ENCODE measurements around the gene PPME1.
"Not testable (repeated sequence)": the region's sequence is repeated elsewhere in the genome, so short reads cannot be mapped to it uniquely, and the experiment has no call there.

Gene PPME1

DNA sequence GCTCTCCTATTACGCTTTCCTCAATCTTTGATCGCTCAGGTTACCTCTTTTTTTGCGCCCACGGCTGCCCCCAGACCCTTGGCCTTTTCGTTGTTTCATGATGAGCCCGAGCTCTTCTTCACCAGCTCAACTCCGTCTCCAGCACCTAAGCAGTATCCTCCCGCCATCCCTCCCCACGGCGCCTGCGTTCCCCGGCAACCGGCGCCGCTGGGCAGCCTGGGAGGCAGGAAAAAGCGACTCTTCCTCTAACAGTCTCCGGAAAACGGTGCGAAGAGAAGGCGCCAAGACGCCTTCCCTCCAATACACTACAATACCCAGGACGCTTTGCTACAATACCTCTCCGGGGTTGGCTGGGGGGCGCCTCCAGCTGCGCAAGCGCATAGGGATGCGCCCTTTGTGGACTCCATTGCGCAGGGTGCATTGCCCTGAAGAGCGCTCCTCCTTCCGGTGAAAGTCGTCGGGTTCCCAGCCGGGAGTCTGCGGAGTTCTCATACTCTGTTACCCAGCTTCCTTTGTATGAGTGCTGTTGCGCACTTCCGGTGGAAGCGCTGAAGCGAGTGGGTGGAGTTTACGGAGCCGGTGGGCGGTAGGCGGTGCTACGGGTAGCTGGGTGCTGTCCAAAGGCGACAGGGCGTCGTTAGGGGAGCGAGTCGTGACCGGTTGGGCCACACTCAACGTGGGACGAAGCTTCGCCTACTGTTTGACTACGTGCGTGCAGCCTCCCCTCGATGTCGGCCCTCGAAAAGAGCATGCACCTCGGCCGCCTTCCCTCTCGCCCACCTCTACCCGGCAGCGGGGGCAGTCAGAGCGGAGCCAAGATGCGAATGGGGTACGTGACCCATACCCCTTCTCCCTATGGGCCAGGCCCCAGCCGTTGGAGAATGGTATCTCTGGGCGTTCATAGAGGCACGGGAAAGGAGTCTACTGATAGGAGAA is at the start of gene PPME1, which contains the start of gene C2CD3:
TSS of gene PPME1 (plus strand) at position 596 of the 936 bp plus-strand sequence. CDS start at position 729, 133 bp downstream.
TSS of gene C2CD3 (minus strand) at position 309 of the 936 bp plus-strand sequence. CDS start at position 99, 210 bp downstream.
- peak; percentile 99 for DNase-seq (ENCODE audit: low spot score)

DNA sequence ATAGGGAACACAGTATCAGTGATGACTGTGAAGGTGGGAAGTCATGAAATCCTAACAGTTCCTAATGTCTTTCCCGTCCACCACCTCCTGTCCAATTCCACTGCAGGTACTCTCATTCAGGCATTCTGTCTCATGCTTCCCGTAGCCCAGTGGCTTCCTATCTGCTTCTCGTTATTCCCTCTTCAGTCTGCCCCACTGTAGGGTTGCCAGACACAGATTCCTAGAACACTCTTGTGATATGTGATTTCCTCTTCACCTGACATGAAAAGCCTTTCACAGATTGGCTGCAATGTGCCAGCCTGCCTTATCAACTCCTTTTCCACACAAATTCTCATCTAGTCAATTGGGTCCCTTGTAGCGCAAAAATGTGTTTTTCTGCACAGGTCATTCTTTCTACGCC is 49.3 kb upstream of the PPME1 start:
- no peak for DNase-seq (ENCODE audit: low spot score)

- DNase-seq (ENCODE audit: low spot score), result no peak
Measured at GRCh38 chr11:74123008-74123448, 48.1 kb upstream of the PPME1 start.

DNA sequence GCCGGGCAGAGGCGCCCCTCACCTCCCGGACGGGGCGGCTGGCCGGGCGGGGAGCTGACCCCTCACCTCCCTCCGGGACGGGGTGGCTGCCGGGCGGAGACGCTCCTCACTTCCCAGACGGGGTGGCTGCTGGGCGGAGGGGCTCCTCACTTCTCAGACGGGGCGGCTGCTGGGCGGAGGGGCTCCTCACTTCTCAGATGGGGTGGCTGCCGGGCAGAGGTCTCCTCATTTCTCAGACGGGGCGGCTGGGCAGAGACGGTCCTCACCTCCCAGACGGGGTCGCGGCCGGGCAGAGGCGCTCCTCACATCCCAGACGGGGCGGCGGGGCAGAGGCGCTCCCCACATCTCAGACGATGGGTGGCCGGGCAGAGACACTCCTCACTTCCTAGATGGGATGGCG is 42.0 kb upstream of the PPME1 start:
- not testable (repeated sequence) for DNase-seq (ENCODE audit: low spot score)

- DNase-seq (ENCODE audit: low spot score), result no peak
Measured at GRCh38 chr11:74132833-74133232, 38.3 kb upstream of the PPME1 start.

GRCh38 chr11:74133436-74133835 is 37.7 kb upstream of the PPME1 start:
- no peak for DNase-seq (ENCODE audit: low spot score)

- DNase-seq (ENCODE audit: low spot score), result no peak
Measured at GRCh38 chr11:74134661-74135060, 36.4 kb upstream of the PPME1 start.

DNA sequence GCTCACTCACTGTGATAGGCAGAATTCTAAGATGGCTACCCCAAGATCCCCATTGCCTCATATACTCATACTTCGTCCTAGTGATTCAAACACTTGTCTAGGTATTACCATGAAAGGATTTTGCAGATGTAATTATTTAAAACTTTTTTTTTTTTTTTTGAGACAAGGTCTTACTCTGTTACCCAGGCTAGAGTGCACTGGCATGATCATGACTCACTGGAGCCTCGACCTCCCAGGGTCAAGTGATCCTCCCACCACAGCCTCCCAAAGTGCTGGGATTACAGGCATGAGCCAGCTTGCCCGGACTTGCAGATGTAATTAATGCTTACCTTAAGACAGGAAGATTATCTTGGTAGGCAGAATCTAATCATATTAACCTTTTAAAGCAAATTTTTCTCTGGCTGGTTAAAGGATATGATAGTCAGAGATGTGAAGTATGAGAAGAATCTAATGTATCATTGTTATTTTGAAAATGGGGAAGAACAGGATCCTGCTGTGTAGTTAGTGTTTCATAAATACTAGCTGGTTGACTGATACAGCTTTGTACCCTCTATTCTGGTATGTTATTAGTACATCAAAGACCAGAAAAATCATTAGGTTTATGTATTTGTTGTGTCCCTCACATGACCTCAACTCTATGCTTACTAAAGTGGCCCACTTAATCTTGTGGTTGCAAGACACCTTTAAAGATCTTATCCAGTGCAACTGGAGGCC is 35.8 kb upstream of the PPME1 start:
- peak; percentile 32 for DNase-seq (ENCODE audit: low spot score)

DNA sequence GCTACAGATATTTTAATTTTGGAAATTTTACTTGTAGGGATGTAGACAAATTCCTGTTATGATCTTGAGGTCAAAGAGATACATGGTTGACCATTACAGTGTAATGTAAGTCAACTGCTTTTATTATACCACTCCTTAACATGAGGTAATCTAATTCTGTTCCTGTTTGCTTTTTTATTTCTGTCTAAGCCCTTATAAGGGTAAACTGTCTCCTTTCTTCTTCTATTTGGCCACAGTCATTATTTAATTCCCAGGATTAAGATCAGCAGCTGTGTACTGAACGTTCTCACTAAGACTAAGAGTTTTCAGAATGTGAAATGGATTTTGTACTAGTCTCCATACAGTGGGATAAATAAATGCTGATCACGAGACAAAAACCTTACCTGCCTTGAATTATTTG is 33.1 kb upstream of the PPME1 start:
- no peak for DNase-seq (ENCODE audit: low spot score)

GRCh38 chr11:74138572-74138971 is 32.5 kb upstream of the PPME1 start:
- DNase-seq (ENCODE audit: low spot score), result peak; percentile 93

- no peak for DNase-seq (ENCODE audit: low spot score)
Measured at GRCh38 chr11:74139151-74139918, 31.8 kb upstream of the PPME1 start.

DNA sequence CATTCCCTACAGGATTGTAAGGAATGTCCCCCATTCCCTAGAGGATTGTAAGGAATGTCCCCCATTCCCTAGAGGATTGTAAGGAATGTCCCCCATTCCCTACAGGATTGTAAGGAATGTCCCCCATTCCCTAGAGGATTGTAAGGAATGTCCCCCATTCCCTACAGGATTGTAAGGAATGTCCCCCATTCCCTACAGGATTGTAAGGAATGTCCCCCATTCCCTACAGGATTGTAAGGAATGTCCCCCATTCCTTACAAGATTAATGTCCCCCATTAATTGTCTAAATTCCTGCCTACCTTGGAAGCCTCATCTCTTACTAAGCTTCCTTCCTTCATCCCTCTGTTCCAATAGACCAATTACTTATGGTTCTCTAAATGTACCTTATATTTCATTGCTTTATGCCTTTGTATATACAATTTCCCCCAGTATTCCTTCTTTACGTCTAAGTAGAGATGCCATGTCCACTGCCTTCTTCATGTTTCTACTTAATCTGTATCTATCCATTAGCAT is 31.1 kb upstream of the PPME1 start:
- not testable (repeated sequence) for DNase-seq (ENCODE audit: low spot score)

DNA sequence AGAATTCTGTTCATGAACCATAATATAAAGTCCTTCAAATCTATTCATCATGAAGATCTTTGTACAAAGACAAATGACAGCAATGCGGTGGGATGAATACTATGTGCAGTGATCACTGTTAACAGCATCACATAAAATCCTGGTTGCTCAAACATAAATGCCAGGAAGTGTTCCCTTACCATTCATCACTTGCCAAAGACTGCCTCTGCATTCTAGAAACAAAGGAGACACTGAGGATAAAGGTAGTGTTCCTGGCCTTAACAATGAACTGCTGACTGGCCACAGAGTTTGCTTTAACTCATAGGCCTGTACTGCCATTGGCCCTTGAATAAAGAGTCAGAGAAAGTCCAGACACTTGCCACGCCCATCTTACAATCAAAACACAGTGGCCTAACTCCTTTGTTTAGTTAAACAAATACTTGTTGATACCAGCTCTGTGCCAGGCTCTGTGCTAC is 29.8 kb upstream of the PPME1 start:
- DNase-seq (ENCODE audit: low spot score), result peak; percentile 59

DNA sequence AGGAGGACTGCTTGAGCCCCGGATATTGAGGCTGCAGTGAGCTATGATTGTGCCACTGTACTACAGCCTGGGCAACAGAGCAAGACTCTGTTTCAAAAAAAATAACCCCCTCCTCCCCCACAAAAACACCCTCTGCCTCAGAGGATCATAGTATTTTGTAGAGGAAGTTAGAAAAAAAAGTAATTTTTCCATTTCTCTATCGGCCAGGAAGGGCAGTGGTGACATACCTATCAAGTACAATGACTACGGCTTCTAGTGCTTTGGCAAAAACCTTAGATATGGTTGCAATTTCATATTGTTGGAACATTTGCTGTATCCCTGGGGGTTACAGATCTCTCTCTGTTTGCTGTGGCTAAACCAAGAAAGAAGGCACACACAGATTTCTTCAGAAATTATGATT is 29.2 kb upstream of the PPME1 start:
- DNase-seq (ENCODE audit: low spot score), result no peak

DNA sequence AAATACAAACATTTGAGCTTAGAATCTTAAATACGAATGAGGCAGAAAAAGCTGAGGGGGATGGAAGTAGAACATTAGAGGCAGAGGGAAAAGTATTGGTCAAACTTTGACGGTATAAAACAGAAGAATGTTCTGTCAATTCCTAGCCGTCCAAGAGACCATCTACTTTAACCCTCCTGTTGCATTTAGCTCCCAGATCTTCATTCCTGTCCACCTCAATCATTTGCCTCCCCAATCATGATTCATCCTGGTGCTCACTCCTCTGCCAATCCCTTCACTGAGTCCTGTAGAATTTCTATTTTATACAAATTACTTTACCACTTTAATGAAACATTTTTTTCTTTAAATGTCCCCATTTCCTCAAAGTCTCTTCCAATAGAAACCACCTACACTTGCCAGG is 28.5 kb upstream of the PPME1 start:
- DNase-seq (ENCODE audit: low spot score), result no peak

GRCh38 chr11:74144592-74144991 is 26.5 kb upstream of the PPME1 start:
- DNase-seq (ENCODE audit: low spot score), result no peak

- no peak for DNase-seq (ENCODE audit: low spot score)
Measured at GRCh38 chr11:74147199-74147929, 23.7 kb upstream of the PPME1 start.

DNA sequence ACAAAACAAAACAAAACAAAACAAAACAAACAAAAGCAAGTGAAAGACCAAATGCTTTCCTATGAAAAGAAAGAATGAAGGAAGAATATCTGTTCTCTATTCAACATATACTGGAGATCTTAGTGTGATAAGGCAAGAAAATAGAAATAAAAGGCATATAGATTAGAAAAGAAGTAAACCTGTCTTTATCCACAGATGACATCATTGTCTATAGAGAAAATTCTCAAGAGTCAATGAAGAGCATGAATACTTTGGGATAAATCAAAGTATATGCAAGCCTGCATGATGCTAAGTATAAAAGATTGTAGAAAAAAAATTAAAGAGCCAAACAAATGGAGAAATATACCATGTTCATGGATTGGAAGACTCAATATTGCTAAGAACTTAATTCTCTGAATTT is 17.9 kb upstream of the PPME1 start:
- DNase-seq (ENCODE audit: low spot score), result no peak

DNA sequence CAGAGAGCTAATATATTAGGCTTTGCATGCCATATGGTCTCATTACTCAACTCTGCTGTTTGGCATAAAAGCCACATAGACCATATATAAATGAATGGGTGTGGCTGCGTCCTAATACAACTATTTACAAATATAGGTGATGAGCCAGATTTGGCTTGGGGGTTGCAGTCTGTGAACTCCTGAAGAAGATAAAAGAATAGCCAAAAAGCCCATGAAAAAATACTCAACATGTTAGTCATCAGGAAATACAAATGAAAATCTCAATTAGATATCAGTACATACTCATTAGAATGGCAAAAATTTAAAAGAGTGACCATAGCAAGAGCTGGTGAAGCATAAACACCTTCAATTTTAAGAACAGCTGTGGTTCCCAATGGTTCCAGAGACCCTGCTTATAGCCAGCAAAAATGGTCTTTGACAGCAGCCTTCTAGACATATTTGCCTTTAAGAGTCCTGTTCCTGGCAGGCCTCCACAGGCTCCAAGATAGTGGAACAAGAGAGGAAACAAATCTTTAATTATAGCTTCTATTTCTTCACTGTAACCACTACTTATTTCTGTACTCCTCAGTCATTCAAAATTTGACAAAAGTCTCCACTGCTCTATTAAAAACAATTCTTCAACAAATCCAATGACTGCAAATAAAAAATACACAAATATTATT is 16.3 kb upstream of the PPME1 start:
- peak; percentile 18 for DNase-seq (ENCODE audit: low spot score)

GRCh38 chr11:74157169-74157568 is 13.9 kb upstream of the PPME1 start:
- DNase-seq (ENCODE audit: low spot score), result no peak

DNA sequence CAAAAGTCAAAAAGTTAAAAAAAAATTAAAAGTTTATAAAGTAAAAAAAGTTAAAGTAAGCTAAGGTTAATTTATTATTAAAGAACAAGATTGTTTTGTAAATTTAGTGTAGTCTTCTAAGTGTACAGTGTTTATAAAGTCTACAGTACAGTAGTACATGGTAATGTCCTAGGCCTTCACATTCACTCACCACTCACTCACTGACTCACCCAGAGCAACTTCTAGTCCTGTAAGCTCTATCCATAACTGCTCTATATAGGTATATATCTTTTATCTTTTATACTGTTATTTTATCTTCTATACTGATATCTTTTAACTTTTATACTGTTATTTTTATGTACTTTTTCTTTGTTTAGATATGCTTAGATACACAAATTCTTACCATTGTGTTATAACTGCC is 11.4 kb upstream of the PPME1 start:
- no peak for DNase-seq (ENCODE audit: low spot score)

Measured in LoVo (cell line).